PC-9 (cell line): ENCODE data around the gene MYL4. TPM values are rescaled to one million over a fixed set of nuclear protein-coding genes. Genes with fewer than 3 reads are reported as not detected.

Source experiments
- BruUV-seq: library from RNA; stranded (reverse); fragments of 400-500 nt; replicated peaks from 2 replicates; lab custom pipeline; 2021; lab: Mats Ljungman, UMichigan
- CTCF ChIA-PET: fragments of 300-600 bp; sonication (Branson Sonifier 250); formaldehyde crosslinking; loops from one replicate; lab custom pipeline; 2022; ENCODE audit warnings: antibody characterized with exemption; lab: Charles Lee
- POLR2A ChIA-PET: fragments of 300-600 bp; sonication (Branson Sonifier 250); formaldehyde crosslinking; loops from one replicate; lab custom pipeline; 2022; ENCODE audit warnings: antibody characterized with exemption; ENCODE audit not compliant: unreplicated experiment; lab: Charles Lee
- DNase-seq, 2 experiments: peaks; one replicate each; pipeline versions ENCODE4 v3.0.0 to v3.0.0-alpha.2; 2015 to 2022; ENCODE audit warnings: mixed read lengths in 1 of 2
- H2AFZ ChIP-seq: fragments of 200-600 bp; sonication (generic); 2 replicates; pipeline ENCODE4 v1.8.1; 2017; ENCODE audit warnings: antibody characterized with exemption
- H3F3A ChIP-seq: fragments of 200-600 bp; sonication (generic); 2 replicates; pipeline ENCODE4 v1.8.1; 2017; ENCODE audit warnings: antibody characterized with exemption, mild to moderate bottlenecking, low read depth; ENCODE audit not compliant: insufficient read depth
- H3K27ac ChIP-seq: fragments of 200-600 bp; sonication (generic); 2 replicates; pipeline ENCODE4 v1.6.1; 2016; ENCODE audit warnings: mixed run types
- H3K27me3 ChIP-seq: fragments of 200-600 bp; sonication (generic); 2 replicates; pipeline ENCODE4 v1.6.1; 2016; ENCODE audit warnings: low read depth, mixed run types; ENCODE audit not compliant: insufficient read depth
- H3K36me3 ChIP-seq: fragments of 200-600 bp; sonication (generic); 2 replicates; pipeline ENCODE4 v1.6.1; 2016; ENCODE audit warnings: low read depth, mixed run types
- H3K4me1 ChIP-seq: fragments of 200-600 bp; sonication (generic); replicated peaks from 2 replicates; pipeline ENCODE4 v1.6.1; 2016; ENCODE audit warnings: mixed run types; ENCODE audit not compliant: insufficient read depth
- H3K4me2 ChIP-seq: fragments of 200-600 bp; sonication (generic); 2 replicates; pipeline ENCODE4 v1.6.1; 2017; ENCODE audit warnings: mixed run types
- H3K4me3 ChIP-seq: fragments of 200-600 bp; sonication (generic); 2 replicates; pipeline ENCODE4 v1.6.1; 2016; ENCODE audit warnings: mixed run types
- H3K79me2 ChIP-seq: fragments of 200-600 bp; sonication (generic); 2 replicates; pipeline ENCODE4 v1.6.1; 2017; ENCODE audit warnings: low read depth, mixed run types
- H3K9me2 ChIP-seq: fragments of 200-600 bp; sonication (generic); 2 replicates; pipeline ENCODE4 v1.8.1; 2017; ENCODE audit warnings: mild to moderate bottlenecking; ENCODE audit not compliant: insufficient read depth
- H3K9me3 ChIP-seq: fragments of 200-600 bp; sonication (generic); 2 replicates; pipeline ENCODE4 v1.8.1; 2016; ENCODE audit warnings: low read depth; ENCODE audit not compliant: insufficient read depth
- H4K20me1 ChIP-seq: fragments of 200-600 bp; sonication (generic); 2 replicates; pipeline ENCODE4 v1.8.1; 2017; ENCODE audit not compliant: insufficient read depth
- CTCF ChIP-seq: fragments of 200-600 bp; sonication (generic); conservative IDR thresholded peaks from 2 replicates; pipeline ENCODE4 v1.6.1; 2017; ENCODE audit warnings: mixed run types, antibody characterized with exemption, mild to moderate bottlenecking, moderate library complexity
- EZH2 ChIP-seq: fragments of 200-600 bp; sonication (generic); IDR thresholded peaks from 2 replicates; pipeline ENCODE4 v1.8.0; 2017; ENCODE audit warnings: antibody characterized with exemption, low read depth
- intact Hi-C: fragments of 100-400 bp; cut with micrococcal nuclease; formaldehyde crosslinking; loops from one replicate; pipeline ENCODE4 v1.10.0; 2022; ENCODE audit not compliant: unreplicated experiment
- total RNA-seq: library from RNA; stranded (reverse); gene quantifications from 2 replicates; pipeline ENCODE4 v1.2.3, GENCODE V29; 2021

Gene MYL4
- total RNA-seq, 1 experiment from 2014 or later, result not detected

- Histone ChIP-seq H3K9me3 (peaks cover 19% of the 10 kb centered on the region), H3K4me1 (peaks cover 42% of the 10 kb centered on the region), H3F3A (peaks cover 30% of the 10 kb centered on the region), H3K36me3 (no peaks in the 10 kb centered on the region), H3K79me2 (no peaks in the 10 kb centered on the region), H3K4me3 (no peak overlapping the region), H2AFZ (no peak overlapping the region), H3K4me2 (no peak overlapping the region), H3K27me3 (no peaks in the 10 kb centered on the region), H4K20me1 (no peaks in the 10 kb centered on the region), H3K27ac (no peak overlapping the region), H3K9me2 (no peaks in the 10 kb centered on the region)
- no peak for DNase-seq
- TF ChIP-seq EZH2, result no peak
- TF ChIP-seq CTCF, result no peak
- ChIA-PET POLR2A (no interaction called here), CTCF (interaction anchor here (0.6 kb wide), 1 partner anchor 23 kb away, joined by 3 read pairs; no protein-coding TSS in a partner anchor)
- intact Hi-C loops, result no loop called here
- BruUV-seq, result no TSS peak
Measured at GRCh38 chr17:47270946-47271705, 62.0 kb downstream of the MYL4 start.

- no peak overlapping the region for H2AFZ ChIP-seq
- H3K27me3 ChIP-seq, result no peaks in the 10 kb centered on the region
- H3F3A ChIP-seq, result peaks cover 18% of the 10 kb centered on the region
- ChIA-PET CTCF (no interaction called here), POLR2A (no interaction called here)
- DNase-seq, result no peak
- TF ChIP-seq EZH2, result no peak
- H3K9me2 ChIP-seq, result no peaks in the 10 kb centered on the region
- H3K4me2 ChIP-seq, result no peak overlapping the region
- no peak overlapping the region for H3K27ac ChIP-seq
- intact Hi-C loops, result no loop called here
- no peaks in the 10 kb centered on the region for H3K36me3 ChIP-seq
- no peaks in the 10 kb centered on the region for H4K20me1 ChIP-seq
- no TSS peak for BruUV-seq
- H3K79me2 ChIP-seq, result no peaks in the 10 kb centered on the region
- peaks cover 42% of the 10 kb centered on the region for H3K4me1 ChIP-seq
- no peak overlapping the region for H3K4me3 ChIP-seq
- peaks cover 18% of the 10 kb centered on the region for H3K9me3 ChIP-seq
Measured at GRCh38 chr17:47272491-47272890, 63.3 kb downstream of the MYL4 start.

GRCh38 chr17:47273245-47273644 is 64.1 kb downstream of the MYL4 start:
- H3K4me1 ChIP-seq, result peaks cover 42% of the 10 kb centered on the region
- H3F3A ChIP-seq, result peaks cover 18% of the 10 kb centered on the region
- H3K4me3 ChIP-seq, result no peak overlapping the region
- peaks cover 11% of the 10 kb centered on the region; the same call in 1 of the 2 replicates for H3K9me3 ChIP-seq
- no peak for TF ChIP-seq CTCF
- TF ChIP-seq EZH2, result no peak
- H3K79me2 ChIP-seq, result no peaks in the 10 kb centered on the region
- no peak overlapping the region for H2AFZ ChIP-seq
- H4K20me1 ChIP-seq, result no peaks in the 10 kb centered on the region
- ChIA-PET POLR2A (interaction anchor here (0.7 kb wide), 1 partner anchor 329 kb away, joined by 3 read pairs; no protein-coding TSS in a partner anchor), CTCF (interaction anchor here (0.7 kb wide), 1 partner anchor 44 kb away, joined by 4 read pairs; no protein-coding TSS in a partner anchor)
- no peak overlapping the region for H3K27ac ChIP-seq
- peak in 1 of 2 experiments; percentile 8 for DNase-seq
- no TSS peak for BruUV-seq
- no peaks in the 10 kb centered on the region for H3K9me2 ChIP-seq
- no peaks in the 10 kb centered on the region for H3K36me3 ChIP-seq
- no peak overlapping the region for H3K4me2 ChIP-seq
- no peaks in the 10 kb centered on the region for H3K27me3 ChIP-seq
- intact Hi-C loops, result no loop called here

Other genes starting within 250 kb of the MYL4 start
- gene RPRML, start 230.1 kb upstream of the MYL4 start, total RNA-seq, result not detected in 2 replicates
- 58.9 and 94.3 TPM in 2 replicates for gene CDC27, start 20.1 kb upstream of the MYL4 start, total RNA-seq
- 0.31 and 0.50 TPM in 2 replicates for gene ITGB3, start 44.5 kb downstream of the MYL4 start, total RNA-seq
- gene EFCAB13, start 114.6 kb downstream of the MYL4 start, total RNA-seq, result 3.2 and 3.3 TPM in 2 replicates